Measurements from ENCODE around the gene XRCC4.

The XRCC4 gene

DNA sequence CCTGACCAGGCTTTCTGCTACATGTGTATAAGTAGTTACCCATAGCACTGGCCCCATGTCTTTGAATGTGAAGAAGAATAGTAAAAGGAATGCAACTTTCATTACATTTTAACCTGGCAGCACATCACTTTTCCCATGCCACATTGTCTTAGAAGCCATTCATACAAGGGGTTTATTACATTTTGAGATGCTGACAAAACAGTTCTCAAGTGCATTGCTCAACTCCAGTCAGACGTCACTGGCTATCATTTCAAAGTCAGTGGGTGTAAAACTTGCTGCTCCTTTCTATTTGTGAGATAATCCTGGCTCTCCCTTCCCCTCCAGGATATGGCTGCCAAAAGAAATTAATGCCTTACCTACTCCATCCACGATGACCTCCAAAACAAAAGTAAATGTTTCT, 297.2 kb downstream of the XRCC4 start:
- in situ Hi-C loops (cut with MboI; ENCODE audit: low sequenced_read_pairs), result no loop called here

DNA sequence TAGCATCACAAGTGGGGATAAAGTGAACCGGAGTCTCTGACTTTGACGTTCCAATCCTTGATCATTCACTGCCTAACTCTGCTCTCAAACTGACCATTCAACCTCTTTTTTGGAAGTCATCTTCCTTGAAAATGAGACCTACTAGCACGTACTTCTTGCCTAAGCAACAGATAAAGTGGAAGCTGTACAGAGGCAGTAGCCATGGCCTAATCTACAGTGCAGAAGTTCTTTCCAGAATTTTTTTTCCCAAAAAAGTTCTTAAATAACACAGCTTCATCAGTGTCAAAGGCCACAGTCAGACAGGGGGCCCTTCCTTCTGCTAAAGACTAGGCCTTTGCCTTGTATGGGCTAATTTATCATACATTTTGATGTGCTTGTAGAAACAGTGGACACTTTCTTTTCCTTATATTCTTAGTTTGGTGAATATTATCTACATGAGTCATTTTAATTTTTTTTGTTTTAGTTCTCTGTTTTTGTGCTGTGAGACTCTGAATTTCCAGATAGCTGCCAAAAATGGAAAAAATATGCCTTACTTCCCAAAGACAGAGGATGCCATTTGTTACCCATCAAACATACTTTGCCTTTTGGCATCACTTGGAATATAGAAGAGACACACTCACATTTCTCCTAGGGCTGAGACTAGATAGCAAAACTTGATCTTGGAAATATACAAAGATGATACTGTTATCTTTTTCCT, 297.9 kb downstream of the XRCC4 start:
- in situ Hi-C loops (cut with MboI; ENCODE audit: low sequenced_read_pairs), result no loop called here

DNA sequence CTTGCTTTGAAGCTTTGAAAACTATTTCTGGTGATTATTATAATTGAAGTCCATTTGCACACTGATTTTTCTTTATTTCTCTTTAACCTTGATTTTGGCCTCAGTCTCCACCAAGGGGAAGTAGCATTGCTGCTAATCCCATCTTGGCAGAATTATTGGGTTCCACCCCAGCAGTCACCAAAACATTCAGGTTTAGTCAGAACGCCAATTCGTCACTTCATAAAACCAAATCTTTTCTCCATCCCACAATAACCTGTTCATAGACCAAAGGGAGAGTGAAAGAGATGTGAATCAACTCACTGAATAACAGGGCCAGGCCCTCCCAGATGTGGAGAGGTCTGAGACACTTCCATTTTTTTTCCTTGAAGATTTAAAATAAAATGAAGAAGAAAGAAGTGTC, 299.1 kb downstream of the XRCC4 start:
- in situ Hi-C loops (cut with MboI; ENCODE audit: low sequenced_read_pairs), result no loop called here

DNA sequence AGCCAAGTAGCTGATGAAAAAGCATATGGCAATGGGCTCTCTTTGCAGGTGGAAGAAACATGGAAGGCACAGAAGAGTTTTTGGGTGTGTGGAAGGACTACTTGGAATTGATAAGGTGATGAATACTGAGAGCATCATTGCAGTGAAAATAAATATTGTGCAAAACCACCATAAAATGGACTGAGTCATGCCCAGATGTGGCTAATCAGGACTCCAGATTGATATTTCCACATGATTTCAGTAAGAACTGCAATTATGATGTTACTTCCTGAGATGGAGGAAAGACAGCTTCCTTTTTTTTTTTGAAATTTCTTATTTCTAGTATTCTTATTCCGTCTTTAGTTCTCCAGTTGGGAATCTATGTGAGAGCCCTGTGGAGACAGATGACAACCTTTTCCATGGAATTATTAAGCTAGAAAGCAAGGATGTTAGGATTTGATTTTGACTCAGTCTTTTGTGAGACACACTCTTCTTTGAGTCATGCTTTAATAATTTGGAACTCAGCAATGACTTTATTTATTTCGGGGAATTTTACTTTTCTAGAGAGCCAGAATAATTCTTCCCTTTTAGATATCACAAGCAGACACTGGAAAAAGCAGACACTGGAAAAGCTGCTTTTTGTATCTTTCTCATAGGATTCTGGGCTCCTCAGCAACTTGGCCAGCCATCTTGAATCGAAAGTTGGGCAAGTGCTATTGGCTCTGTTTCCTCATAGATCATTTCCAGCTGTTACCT, 300.0 kb downstream of the XRCC4 start:
- in situ Hi-C loops (cut with MboI; ENCODE audit: low sequenced_read_pairs), result no loop called here

DNA sequence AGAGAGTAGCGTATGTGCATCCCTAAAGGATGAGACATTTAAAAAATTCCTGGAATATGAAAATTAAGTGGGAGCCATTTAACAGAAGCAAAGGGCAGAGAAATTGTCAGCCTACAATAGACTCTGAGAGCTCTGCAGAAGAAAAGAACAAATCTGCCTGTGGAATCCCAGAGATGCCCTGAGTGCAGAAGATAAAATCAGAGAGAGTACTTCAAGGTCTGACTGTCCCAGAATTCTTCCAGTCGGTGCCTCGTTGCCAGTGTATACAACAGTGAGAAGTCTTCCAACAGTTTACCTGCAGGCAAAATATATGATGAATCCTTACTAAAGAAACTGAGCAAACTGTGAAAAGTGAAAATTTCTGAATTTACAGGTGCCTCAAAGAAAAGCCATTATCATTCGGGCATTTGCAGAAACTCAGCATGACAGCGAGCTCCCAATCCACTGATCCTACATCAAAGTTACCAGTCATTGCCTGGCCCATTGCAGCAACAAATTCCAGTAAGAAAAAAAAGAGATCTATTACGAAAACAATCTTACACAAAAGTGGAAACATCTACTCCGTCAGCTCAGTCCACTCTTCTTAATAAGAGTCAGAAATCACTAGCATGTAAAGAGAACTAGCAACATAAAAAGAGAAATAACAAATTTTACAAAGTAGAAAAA, 301.4 kb downstream of the XRCC4 start:
- in situ Hi-C loops (cut with MboI; ENCODE audit: low sequenced_read_pairs), result no loop called here

DNA sequence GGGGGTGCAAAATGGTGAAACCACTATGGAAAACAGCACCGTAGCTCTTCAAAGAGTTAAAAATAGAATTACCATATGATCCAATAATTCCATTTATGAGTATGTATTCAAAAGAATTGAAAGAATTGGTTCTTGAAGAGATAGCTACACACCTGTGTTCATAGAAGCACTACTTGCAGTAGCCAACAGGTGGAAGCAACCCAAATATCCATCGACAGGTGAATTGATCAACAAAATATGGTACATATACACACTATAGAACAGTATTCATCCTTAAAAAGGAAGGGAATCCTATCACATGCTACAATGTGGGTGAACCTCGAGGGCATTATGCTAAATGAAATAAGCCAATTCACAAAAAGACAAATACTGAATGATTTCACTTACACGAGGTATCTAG, 308.5 kb downstream of the XRCC4 start:
- in situ Hi-C loops (cut with MboI; ENCODE audit: low sequenced_read_pairs), result no loop called here

DNA sequence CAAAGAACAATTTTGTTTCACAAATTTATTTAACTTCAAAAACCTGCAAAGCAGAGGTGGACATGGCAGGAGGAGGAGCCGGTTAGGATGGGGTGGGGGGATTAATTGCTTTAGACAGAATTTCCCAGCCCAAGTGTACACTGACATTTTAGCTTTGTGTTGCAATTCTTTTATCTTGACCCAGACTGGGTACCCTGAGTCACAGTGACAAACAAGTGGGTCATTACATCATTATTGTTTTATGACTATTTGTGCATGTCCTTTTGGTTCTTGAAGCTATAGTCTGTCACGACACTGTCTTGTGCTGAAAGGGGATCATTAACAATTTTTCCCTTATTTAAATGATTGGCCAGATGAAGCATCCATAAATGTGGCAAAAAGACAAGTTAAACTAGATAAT, 309.7 kb downstream of the XRCC4 start:
- in situ Hi-C loops (cut with MboI; ENCODE audit: low sequenced_read_pairs), result no loop called here

DNA sequence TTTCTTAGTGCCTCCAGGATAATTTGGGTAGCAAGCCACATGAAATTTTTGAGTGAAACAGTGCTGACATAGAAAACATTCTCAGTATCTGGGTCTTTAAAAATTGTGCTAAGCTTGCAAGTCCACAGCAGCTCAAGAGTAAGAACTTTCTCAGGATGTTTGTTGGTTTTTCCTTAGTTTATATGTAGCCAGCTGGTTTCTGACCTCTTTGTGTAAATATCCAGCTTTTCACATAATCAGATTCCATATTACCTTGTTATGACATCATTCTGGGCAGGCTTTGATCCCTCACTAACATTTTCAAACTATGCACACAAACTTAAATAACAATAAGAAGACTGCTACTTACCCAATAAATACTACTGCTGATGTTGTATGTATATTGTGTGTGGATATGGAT, 311.3 kb downstream of the XRCC4 start:
- in situ Hi-C loops (cut with MboI; ENCODE audit: low sequenced_read_pairs), result no loop called here

DNA sequence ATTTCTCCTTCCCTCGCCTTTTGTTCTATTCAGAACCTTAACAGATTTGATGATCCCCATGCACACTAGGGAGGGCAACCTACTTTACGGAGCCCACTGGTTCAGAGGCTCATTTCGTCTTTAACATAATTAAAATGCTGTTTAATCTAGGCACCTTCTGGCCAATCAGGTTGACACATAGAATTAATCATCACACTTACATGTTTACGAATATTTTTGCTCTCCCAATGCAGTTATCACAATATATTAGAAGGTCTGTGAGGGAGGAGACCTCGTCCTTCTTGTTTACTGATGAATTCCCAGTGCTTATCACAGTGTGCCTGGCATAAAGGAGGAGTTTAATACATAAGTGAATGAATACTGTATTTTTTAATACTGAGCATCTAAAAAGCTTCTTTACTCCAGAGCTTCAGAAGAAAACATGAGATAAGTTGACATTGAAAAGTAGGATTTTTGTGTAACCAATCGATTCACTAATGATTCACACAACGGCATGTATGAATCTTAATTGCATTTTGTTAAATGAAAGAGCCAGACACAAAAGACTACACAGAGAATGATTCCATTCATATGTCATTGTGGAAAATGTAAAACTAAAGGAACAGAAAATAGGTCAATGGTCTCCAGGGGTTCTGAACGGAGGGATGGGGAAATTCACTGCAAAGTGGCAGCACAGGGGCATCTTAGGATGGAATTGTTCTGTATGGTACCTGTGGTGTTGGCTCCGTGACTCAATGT, 315.6 kb downstream of the XRCC4 start:
- in situ Hi-C loops (cut with MboI; ENCODE audit: low sequenced_read_pairs), result no loop called here

DNA sequence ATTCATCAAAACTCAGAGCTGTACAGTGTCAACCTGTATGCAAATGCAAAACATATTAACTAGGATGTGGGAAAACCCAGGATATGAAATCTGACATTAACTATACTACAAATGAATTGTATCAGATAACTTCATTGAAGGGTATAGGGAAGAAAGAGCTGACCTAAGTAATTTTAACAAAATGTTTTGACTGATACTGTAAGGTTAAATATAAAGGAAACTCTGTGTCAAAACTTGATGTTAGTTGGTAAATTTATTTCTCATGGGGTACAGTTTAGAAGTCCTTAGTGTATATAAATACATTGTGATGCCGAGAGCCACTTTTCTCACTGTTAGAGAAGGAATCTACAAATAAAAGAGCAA, 316.1 kb downstream of the XRCC4 start:
- in situ Hi-C loops (cut with MboI; ENCODE audit: low sequenced_read_pairs), result no loop called here

DNA sequence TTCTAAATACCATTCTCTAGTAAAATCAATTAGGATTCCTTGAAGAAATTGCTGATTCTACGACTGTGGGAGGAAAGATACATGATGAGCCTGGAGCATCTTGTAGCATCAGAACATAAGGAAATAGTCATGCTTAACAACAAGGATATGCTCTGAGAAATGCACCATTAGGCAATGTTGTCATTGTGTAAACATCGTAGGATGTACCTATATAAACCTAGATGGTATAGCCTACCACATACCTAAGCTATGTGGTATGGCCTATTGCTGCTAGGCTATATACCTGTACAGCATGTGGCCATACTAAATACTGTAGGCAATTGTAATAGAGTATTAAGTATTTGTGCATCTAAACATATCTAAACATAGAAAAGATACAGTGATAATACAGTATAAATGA, 316.8 kb downstream of the XRCC4 start:
- in situ Hi-C loops (cut with MboI; ENCODE audit: low sequenced_read_pairs), result no loop called here

DNA sequence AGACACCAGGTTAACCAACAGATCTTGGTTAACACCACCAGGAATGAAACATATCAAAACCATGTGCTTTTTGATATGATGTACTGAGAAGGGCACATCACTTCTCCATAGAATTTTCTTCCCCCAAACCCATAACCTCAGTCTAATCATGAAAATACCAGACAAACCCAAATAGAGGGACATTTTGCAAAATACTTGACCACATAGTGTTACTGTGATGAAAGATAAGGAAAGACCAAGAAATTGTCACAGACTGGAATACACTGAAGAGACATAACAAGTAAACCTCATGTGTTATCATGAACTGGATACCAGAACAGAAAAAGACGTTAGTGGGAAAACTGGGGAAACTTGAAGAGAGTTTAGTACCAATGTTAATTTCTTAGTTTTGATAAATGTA, 319.3 kb downstream of the XRCC4 start:
- in situ Hi-C loops (cut with MboI; ENCODE audit: low sequenced_read_pairs), result no loop called here

DNA sequence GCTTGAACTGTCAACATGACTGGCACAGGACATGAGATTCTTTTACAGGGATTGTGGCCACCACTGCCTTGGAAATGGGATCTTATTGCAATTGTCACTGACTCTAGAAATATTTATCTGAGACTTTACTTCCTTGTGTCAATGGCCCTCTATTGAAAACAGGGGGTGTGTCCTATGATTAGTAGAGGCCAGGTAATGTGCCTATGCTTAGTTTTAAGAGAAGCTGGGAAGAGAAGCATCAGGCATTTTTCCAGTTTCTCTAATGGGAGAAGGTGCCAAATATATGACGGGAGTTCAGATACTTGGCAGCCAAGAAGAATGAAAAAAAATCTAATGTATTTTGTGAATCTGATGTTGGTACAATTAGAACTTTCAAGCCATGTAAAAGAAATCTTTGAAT, 320.3 kb downstream of the XRCC4 start:
- in situ Hi-C loops (cut with MboI; ENCODE audit: low sequenced_read_pairs), result no loop called here

DNA sequence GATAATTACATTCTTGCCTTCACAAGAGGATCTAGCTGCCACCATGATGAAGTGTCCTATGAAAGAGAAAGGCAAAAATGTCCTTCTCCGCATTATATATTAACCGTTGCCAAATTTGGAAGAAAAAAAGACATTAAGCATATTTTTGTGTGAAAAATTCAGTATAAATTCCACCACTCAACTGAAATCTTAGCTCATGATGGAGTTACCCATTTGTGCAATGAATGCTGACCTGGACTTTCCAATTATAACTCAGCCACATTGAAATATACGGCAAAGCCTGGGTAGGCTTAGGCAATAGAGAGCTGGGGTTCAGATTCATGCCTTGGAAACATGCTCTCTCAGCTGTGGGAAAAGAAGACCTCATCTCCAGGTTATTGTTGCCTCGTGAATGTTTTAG, 322.9 kb downstream of the XRCC4 start:
- in situ Hi-C loops (cut with MboI; ENCODE audit: low sequenced_read_pairs), result no loop called here

DNA sequence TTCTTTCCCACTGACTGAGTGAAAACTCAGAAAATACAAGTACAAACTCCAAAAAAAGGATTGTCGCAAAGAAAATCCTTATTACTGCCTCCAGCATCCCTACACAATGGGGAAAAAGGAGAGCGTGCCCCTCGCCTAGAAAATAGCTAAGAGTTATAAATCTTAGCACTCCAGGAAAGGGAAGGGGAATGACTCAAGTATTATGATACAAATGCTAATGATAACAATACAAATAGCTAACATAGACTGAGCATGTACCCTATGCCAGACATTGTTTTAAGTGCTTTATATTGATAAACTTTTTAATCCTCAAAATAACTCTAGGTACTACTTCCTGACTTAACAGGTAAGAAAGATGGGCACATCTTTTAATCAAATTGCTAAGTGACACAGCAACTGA, 323.4 kb downstream of the XRCC4 start:
- in situ Hi-C loops (cut with MboI; ENCODE audit: low sequenced_read_pairs), result no loop called here

DNA sequence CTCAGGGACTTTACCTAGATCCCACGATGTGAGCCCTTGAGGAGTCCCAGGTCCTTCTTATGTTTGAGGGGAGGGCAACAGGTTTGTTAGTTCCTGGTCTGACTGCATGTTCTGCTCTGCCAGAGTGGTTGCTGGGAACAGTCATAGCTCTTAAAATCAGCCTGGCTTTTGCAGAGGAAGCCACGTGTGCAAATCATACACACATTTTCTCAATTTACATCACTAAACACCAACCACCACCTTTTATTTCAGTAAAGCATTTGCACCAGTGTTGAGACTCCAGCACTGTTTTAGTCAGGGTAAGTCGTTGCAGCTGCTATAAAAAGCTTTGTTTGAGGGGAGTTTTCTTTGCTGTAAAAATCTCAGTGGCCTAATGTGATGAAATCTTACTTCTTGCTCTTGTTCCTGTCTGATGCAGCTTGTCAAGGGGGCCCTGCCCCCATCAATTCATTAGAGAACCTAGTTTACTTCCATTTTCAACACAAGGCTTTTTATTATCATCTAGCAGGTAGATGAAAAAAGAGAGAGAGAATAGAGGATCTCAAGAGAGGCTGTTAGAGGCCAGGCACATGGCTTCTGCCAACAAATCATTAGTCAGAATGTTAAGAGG, 323.9 kb downstream of the XRCC4 start:
- in situ Hi-C loops (cut with MboI; ENCODE audit: low sequenced_read_pairs), result no loop called here

DNA sequence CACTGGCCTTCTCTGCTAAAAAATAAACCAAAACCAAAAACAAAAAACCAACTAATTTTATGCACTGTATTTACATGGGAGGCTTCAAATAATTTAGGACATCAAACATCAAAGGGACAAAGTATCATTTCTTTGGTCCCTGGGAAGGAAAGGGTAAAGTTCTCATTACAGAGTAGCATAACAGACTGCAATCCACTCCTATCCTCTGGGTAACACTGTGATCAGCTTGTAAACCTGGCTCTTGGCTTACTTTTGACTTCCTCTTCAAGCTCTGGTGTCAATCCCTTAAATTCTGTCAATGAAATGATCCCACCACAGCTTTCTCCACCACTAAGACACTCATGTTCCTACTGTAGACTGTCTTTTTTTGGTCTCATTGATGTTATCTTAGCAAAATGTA, 324.4 kb downstream of the XRCC4 start:
- in situ Hi-C loops (cut with MboI; ENCODE audit: low sequenced_read_pairs), result no loop called here
